SK-N-MC (cell line): ENCODE results near the gene MYORG.

Source experiments
- EZH2 ChIP-seq: fragments of 200-600 bp; sonication (generic); IDR thresholded peaks from one replicate; pipeline ENCODE4 v1.6.1; 2017; ENCODE audit warnings: antibody characterized with exemption
- POLR2AphosphoS5 ChIP-seq: IDR thresholded peaks from 2 replicates; pipeline ENCODE4 v1.6.1; 2012; ENCODE audit warnings: mild to moderate bottlenecking, low read depth, low read length, borderline replicate concordance

DNA sequence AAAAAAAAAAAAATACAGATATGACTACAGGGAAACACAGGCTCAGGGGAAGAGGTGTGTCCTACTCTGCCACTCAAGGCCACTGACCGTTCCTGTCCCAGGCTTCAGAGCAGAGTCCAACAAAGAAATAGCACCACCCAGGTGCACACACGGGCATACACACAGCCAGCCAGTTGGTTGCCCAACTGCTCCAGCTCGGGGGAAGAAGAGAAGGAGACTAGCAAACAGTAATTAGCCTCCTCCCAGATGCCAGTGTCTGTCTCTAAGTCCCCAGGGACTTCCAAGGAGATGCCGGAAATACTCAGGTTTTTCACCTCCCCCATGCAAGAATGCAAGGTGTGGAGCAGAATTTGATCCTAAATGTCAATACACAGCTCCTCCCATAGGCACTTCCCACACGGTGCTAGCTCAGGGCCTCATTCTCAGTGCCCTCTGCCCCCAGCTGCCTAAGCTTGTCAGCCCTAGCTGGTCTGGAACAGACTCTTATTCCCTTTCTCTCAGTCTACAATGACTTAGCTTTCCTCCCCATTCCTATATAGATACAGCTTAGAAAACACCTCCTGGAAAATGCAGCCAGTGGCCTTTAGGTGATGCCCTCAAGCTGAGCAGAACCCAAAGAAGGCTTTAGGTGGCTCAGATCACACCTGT, 1.7 kb downstream of the MYORG start:
- no peak for TF ChIP-seq EZH2
- no peak for TF ChIP-seq POLR2AphosphoS5
